GM06990 (cell line): ENCODE results near the gene EPB41L4A.
"Not testable (repeated sequence)": the region's sequence is repeated elsewhere in the genome, so short reads cannot be mapped to it uniquely, and the experiment has no call there.

Experiments
- DNase-seq: peaks from one replicate; pipeline ENCODE4 v3.0.0-alpha.2; 2011; ENCODE audit not compliant: insufficient read length; ENCODE audit errors: extremely low read depth
- H3K27me3 ChIP-seq: replicated peaks from 2 replicates; pipeline ENCODE4 v1.6.0; 2011; ENCODE audit warnings: low read length; ENCODE audit not compliant: control insufficient read depth, insufficient read depth
- H3K36me3 ChIP-seq: 2 replicates; pipeline ENCODE4 v1.5.1; 2011; ENCODE audit warnings: low read length; ENCODE audit not compliant: control insufficient read depth, insufficient read depth
- H3K4me3 ChIP-seq: replicated peaks from 2 replicates; pipeline ENCODE4 v1.5.1; 2011; ENCODE audit warnings: low read depth, mild to moderate bottlenecking, control low read depth, low read length
- CTCF ChIP-seq: IDR thresholded peaks from 2 replicates; pipeline ENCODE4 v1.5.1; 2011; ENCODE audit warnings: low read length, control low read depth, mild to moderate bottlenecking, inconsistent platforms; ENCODE audit not compliant: insufficient read depth, poor library complexity, severe bottlenecking

Gene EPB41L4A

GRCh38 chr5:112419164-112419985 lies at the start of gene EPB41L4A:
Gene EPB41L4A (minus strand): TSS chr5:112419277. CDS start chr5:112419039, 238 bp downstream.
- Histone ChIP-seq H3K36me3 (no peaks in the 10 kb centered on the region), H3K4me3 (peak within 1 kb of the TSS; percentile 71), H3K27me3 (peaks cover 2% of the 10 kb centered on the region; the same call in 1 of the 2 replicates)
- DNase-seq, result peak; percentile 40
- no peak for TF ChIP-seq CTCF

GRCh38 chr5:112467485-112467884 lies 48.4 kb upstream of the EPB41L4A start:
- no peak for DNase-seq
- Histone ChIP-seq H3K27me3 (no peaks in the 10 kb centered on the region; the same call in 1 of the 2 replicates), H3K4me3 (no peak overlapping the region), H3K36me3 (no peaks in the 10 kb centered on the region)
- no peak for TF ChIP-seq CTCF

GRCh38 chr5:112466261-112466660 lies 47.2 kb upstream of the EPB41L4A start:
- H3K4me3 ChIP-seq, H3K27me3 ChIP-seq, DNase-seq, H3K36me3 ChIP-seq: not testable (repeated sequence)

- not testable (repeated sequence) for H3K4me3 ChIP-seq, H3K27me3 ChIP-seq, H3K36me3 ChIP-seq, DNase-seq
Measured at GRCh38 chr5:112447187-112447760, 28.2 kb upstream of the EPB41L4A start.

DNA sequence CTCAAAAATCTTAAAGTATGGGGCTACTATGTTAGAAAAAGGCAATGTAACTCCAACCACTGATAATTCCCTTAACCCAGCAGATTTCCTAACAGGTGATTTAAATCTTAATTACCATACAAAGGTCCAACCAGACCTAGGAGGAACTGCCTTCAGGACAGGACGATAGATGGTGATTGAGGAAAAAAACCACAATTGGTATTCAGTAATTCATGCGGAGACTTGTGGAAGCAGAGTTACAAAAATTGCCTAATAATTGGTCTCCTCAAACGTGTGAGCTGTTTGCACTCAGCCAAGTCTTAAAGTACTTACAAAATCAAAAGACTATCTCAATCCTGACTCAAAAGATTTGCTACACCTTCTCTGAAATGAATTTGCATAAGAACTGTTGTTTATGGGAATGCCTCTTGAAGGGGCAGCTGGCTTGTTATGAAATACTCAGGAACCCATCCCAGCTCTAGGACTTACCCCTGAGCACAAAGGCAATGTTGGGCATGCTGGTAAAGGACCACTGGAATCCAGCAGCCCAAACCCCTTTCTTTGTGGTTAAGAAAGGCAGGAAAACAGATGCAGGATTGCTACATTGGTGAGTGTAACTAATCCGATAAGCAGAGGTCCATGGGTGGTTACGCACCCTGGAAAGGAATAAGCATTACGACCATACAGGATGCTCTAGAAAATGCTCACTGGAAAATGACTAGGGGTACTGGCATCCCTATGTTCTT lies 26.7 kb upstream of the EPB41L4A start:
- Histone ChIP-seq H3K4me3 (no peak overlapping the region), H3K36me3 (no peaks in the 10 kb centered on the region), H3K27me3 (no peaks in the 10 kb centered on the region)
- DNase-seq, result no peak
- TF ChIP-seq CTCF, result no peak

DNA sequence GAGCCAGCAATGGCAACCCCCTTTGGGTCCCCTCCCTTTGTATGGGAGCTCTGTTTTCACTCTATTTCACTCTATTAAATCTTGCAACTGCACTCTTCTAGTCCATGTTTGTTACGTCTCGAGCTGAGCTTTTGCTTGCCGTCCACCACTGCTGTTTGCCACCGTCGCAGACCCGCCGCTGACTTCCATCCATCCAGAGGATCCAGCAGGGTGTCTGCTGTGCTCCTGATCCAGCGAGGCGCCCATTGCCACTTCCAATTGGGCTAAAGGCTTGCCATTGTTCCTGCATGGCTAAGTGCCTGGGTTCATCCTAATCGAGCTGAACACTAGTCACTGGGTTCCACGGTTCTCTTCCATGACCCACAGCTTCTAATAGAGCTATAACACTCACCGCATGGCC lies 24.9 kb upstream of the EPB41L4A start:
- not testable (repeated sequence) for H3K4me3 ChIP-seq, H3K36me3 ChIP-seq, DNase-seq, H3K27me3 ChIP-seq

GRCh38 chr5:112440031-112440430 lies 21.0 kb upstream of the EPB41L4A start:
- Histone ChIP-seq H3K36me3 (no peaks in the 10 kb centered on the region), H3K27me3 (no peaks in the 10 kb centered on the region; the same call in 1 of the 2 replicates), H3K4me3 (no peak overlapping the region)
- DNase-seq, result no peak
- no peak for TF ChIP-seq CTCF
